GM19239 (cell line): ENCODE data around the gene GCC2.
"Not testable (repeated sequence)": the region's sequence is repeated elsewhere in the genome, so short reads cannot be mapped to it uniquely, and the experiment has no call there.

ENCODE experiments used
- DNase-seq: peaks from one replicate; pipeline ENCODE4 v3.0.0; 2011; ENCODE audit warnings: low spot score; ENCODE audit not compliant: insufficient read length
- FAIRE-seq: peaks from 2 replicates; lab custom pipeline; 2011; peaks lifted over from hg19 to GRCh38; lab: Jason Lieb, UNC

Gene GCC2

GRCh38 chr2:108496167-108496566 is 47.2 kb downstream of the GCC2 start:
- FAIRE-seq, DNase-seq: not testable (repeated sequence)

DNA sequence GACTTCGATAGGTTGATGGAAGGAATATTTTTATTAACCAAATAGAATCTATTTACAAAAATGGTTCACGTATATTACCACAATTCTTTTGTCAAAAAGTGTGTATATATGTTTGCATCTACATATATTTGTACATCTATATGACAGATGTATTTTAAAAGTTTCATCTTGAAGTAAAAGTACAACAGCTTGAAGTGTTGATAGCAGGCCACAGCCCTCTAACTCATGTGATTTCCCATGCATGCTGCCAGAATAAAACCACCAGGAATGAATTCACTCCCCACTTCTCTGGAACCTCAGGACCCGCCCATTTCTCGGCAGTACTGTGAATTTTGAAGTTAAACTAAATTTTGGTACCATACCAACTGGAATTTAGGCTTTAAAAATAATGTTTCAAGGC is 58.6 kb downstream of the GCC2 start:
- DNase-seq, FAIRE-seq: not testable (repeated sequence)

- FAIRE-seq, DNase-seq: not testable (repeated sequence)
Measured at GRCh38 chr2:108512431-108512830, 63.4 kb downstream of the GCC2 start.

DNA sequence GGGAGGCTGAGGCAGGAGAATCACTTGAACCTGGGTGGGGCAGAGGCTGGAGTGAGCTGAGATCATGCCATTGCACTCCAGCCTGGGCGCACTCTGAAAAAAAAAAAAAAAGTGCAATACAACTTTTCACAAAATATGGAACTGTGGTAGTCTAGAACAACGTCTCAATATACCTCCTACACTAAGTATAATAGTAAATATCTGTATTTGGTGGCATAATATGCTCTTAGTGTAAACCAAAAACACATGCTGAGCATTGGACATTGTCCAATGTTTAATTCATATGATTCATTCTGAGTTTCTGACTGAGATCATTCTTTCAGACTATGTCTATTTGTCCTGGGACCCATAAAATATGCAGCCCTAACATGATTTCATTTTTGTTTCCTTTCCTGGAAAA is 65.5 kb downstream of the GCC2 start:
- DNase-seq, FAIRE-seq: not testable (repeated sequence)

DNA sequence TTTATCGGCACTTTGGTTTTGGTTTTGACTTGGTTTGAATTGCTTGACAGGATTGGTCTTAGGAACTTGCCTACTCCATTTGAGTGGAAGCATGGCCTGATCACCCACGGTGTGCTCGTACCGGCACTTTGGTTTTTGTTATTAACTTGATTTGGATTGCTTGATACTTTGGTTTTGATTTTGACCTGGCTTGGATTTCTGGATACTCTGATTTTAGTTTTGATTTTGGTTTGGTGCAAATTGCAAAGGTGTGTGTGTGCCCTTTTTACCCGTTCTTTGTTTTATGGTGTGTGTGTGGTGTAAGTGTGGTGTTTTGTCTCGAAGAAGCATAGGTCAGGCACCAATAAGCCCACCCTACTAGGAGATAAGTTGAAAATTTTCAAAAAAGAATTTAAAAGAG is 75.7 kb downstream of the GCC2 start:
- FAIRE-seq, DNase-seq: not testable (repeated sequence)

DNA sequence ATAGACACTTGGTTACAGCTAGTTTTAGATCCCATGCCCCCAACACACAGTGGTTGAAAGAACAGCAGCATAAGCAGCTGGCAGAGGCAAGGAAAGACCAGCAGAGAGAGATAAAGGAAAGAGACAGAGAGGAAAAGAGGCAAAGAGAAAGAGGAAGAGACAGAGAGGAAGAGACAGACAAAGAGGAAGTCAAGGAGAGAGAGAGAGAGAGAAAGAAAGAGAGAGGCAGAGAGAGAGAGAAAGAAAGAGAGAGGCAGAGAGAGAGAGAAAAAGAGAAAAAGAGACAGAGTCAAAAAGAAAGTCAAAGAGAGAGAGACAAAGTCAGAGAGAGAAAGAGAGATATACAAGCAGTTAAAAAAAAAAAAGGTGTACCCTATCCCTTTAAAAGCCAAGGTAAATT is 76.3 kb downstream of the GCC2 start:
- not testable (repeated sequence) for FAIRE-seq, DNase-seq

DNA sequence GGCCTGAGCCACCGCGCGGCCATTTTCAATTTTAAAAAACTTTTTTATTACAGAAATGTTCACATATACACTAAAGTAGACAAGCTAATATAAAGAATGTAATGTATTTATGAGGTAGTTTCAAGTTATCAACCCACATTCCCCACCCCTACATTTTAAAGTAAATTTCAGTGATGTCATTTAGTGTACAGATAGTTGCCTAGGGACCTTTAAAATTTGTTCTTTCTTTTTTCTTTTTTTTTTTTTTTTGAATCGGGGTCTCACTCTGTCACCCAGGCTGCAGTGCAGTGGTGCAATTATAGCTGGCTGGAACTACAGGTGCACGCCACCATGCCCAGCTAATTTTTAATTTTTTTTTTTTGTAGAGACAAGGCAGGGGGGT is 82.7 kb downstream of the GCC2 start:
- DNase-seq (no peak), FAIRE-seq (no peak)

- FAIRE-seq (peak; percentile 83), DNase-seq (peak; percentile 90)
Measured at GRCh38 chr2:108533832-108534583, 85.0 kb downstream of the GCC2 start, which contains the start of gene LIMS1. Gene LIMS1 (plus strand): TSS chr2:108534470. CDS start chr2:108534563, 93 bp downstream.

DNA sequence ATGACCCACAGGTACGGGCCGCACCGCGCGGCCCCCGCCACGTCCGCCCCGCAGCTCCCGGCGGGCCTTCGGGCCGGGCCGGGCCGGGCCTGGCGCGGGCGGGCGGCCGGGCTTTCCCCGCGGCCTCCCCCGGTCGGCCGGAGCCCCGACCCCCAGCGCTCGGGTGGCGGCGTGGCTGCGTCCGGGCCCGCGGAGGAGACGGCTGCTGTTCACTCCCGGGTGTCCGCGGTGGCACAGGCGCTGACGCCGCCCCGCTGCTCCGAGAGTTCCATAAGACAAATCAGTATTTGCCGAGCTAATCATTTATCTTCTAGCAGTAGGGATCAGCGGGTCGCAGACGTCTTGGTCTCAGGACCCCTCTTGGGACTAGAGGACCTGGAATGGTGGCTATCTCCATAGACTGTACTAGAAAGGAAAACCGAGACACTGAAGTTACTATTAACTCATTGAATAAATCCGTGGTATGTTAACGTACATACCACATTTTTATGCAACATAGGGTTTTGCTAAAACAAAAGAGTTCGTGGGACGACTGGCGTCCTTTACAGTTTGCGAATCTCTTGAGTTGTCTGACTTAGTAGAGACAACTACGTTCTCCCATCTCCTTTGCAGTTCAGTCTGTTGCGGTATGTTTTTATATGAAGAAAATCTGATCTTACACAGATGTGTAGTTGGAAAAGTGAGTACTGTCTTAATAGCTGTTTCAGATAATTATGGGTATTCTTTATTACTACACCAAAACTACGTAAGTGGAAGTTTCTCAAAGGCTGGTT is 85.8 kb downstream of the GCC2 start:
- DNase-seq (peak; percentile 14), FAIRE-seq (peak; percentile 65)

DNA sequence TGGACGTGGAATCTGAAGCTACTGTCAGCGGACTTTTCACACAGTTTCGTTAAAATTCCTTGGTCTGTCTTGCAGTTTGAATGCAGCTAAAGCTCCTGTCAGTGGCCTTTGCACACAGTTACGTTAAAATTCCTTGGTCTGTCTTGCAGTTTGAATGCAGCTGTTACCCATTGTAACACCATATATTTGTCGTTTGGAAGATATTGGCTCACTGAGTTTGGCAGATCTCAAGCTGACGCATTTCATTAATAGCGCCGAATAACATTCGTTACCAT is 86.3 kb downstream of the GCC2 start:
- DNase-seq (no peak), FAIRE-seq (no peak)

- FAIRE-seq, result no peak
- DNase-seq, result no peak
Measured at GRCh38 chr2:108536133-108536780, 87.3 kb downstream of the GCC2 start.

- no peak for DNase-seq
- FAIRE-seq, result no peak
Measured at GRCh38 chr2:108536911-108537310, 87.9 kb downstream of the GCC2 start.

- no peak for DNase-seq
- no peak for FAIRE-seq
Measured at GRCh38 chr2:108538000-108538625, 89.1 kb downstream of the GCC2 start.

- DNase-seq, result no peak
- FAIRE-seq, result no peak
Measured at GRCh38 chr2:108541451-108541850, 92.4 kb downstream of the GCC2 start.

- FAIRE-seq (no peak), DNase-seq (no peak)
Measured at GRCh38 chr2:108542071-108542470, 93.1 kb downstream of the GCC2 start.

GRCh38 chr2:108547606-108548005 is 98.6 kb downstream of the GCC2 start:
- DNase-seq, result no peak
- FAIRE-seq, result no peak

DNA sequence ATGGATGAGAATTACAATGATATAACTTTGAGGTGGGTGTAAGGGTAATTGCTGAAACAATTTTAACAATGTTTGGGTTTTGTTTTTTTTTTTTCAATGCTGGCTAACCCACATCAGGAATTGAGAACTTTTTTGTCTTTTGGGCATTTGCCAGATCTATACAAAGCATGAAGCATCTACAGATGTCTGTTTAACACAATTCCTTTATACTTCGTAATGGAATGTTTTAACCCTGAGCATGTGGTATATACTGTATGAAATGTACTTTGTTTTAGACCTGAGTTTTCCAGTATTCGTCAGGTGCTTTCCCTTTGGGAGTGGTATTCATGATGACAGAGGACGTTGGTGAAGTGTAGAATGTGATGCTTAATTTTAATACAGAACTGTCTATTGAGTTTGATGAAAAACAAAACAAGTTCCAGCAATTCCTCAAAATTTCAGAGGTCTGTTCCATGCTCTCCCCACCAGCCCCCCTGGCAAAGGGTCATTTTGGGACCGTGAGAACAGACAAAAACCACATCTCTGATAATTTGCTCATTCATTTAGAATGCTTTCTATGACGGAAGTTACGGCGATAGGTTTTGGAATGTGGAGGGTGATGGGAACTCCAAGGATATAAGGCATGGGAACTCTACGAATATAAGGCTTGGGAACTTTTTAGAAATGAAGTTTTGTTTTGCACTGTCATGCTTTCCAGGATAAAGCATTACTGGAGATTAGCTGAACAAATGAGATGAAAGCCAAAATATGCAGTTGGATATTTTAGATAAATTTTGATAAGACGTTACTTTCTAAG is 99.4 kb downstream of the GCC2 start:
- DNase-seq, result no peak
- FAIRE-seq, result no peak

GRCh38 chr2:108552566-108552965 is 103.6 kb downstream of the GCC2 start:
- DNase-seq (no peak), FAIRE-seq (no peak)

- no peak for DNase-seq
Measured at GRCh38 chr2:108553209-108553919, 104.4 kb downstream of the GCC2 start.

More at GRCh38 chr2:108553209-108553919, 104.4 kb downstream of the GCC2 start:
- no peak for FAIRE-seq
